ENCODE measurements around the gene RASAL1.
A peak's percentile ranks its signal among the peaks of the same experiment; 100 is the strongest.

Gene RASAL1

GRCh38 chr12:113135178-113136127 is at the start of gene RASAL1:
Gene RASAL1, minus strand, starts transcription at chr12:113135761. Its CDS starts 299 bp downstream, at chr12:113135462.
- no peak for DNase-seq (ENCODE audit: low spot score)

DNA sequence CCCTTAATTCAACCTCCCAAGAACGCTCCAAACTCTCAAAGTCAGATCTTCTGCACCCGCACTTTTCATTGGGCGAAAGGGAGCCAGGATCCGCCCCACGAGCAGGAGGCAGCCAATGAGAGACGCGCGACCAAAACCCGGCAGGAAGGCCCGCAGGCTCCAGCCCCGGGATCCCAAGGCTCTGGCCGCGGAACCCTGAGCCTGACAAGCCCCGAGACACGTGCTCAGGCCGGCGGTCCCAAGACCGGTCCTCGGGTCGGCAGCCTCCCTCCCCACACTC is 49.3 kb upstream of the RASAL1 start:
- peak; percentile 93 for DNase-seq (ENCODE audit: low spot score)

GRCh38 chr12:113184098-113184899 is 48.7 kb upstream of the RASAL1 start:
- no peak for DNase-seq (ENCODE audit: low spot score)

DNA sequence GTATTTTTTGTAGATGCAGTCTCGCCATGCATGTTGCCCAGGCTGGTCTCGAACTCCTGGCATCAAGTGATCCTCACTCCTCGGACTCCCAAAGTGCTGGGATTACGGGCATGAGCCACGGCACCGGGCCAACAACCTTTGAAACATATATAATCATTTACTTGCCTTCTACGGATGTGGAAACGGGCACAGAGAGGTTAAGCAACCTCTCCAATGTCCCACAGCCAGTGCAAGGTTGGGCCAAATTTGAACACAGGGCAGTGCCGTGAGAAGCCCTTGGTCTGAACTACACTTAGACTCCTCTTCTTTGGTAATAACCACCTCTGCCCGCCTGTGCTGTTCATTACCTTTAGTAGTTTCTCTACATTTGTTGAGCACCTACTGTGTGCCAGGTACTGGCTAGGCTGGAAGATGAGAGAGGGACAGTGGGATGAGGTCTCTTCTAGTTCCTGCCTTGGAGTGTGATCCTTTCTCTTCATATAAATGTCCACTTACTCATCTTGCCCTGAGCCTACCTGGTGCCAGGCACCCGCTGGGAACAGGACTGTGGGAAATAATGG is 47.5 kb upstream of the RASAL1 start:
- DNase-seq (ENCODE audit: low spot score), result no peak

GRCh38 chr12:113181975-113182374 is 46.4 kb upstream of the RASAL1 start:
- DNase-seq (ENCODE audit: low spot score), result no peak

DNA sequence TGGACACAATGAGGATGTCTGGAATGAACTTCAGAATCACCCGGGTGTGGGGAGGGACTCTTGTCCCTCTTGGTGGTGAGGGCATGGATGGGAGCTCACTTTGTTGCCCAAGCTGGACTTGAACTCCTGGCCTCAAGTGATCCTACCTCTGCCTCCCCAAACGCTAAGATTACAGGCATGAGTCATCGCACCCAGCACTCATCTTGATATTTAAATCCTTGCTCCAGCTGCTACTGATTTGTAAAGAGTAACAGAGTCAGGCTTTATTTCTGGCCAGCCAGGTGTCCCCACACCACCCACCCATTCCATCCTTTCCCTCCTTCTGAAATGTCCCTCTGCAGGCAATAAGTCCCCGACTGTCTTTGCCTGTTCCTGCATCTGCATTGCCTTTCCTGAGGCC is 44.8 kb upstream of the RASAL1 start:
- DNase-seq (ENCODE audit: low spot score), result no peak

DNA sequence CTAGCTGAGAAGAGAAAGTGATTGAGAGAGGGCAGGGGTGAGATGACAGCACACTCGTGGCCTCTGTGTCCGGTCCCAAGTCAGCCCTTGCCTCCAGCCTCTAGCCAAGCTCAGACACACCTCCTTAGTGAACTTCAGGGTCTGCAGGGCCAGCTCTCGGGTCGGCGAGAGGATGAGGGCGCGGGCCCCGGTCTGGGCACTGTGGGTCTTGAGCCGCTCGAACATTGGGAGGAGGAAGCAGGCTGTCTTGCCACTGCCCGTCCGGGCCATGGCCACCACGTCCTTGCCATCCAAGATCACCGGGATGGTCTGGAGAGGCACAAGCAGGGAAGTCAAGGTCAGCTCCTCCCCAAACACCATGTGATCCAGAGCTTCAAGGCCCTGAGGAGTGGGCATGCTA is 43.5 kb upstream of the RASAL1 start:
- no peak for DNase-seq (ENCODE audit: low spot score)

DNA sequence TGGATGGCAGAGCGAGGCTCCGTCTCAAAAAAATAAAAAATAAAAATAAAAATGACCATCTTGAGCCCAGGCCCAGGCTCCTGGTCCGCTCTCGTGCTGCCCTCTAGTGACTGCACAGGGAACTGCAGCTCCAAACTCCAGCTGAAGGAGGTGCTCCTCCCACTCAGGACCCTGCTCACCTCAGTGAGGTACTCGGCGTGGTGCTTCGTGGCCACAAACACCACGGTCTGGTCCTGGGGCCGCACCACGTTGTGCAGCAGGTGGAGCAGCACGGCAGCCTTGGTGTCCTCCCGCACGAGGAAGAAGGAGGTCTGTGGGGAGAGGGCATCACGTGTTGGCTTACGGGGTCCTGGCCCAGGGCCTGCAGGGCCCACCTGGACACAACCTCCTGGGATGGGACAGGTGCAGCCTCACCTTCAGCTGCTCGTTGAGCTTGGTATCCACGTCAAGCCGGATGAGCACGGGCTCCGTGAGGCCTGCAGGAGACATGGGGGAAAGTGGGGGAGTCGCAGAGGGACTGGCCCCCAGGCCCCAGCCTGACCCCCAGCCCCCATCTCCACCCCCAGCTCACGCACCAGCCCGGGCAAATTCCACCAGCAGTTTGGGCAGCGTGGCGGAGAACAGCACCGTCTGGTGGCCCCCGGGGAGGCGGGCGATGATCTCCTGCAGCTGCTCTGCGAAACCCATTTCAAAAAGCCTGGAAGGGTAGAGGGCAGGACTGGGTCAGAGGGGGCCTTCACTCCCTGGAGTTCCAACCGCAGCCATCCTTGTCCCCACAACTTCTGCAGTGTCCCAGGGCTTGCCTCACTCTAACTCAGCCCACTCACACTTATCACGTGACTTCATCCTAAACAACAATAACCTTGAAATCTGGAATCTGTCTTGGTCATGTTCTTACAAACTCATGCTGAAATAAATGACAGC is 39.2 kb upstream of the RASAL1 start:
- DNase-seq (ENCODE audit: low spot score), result peak; percentile 81

DNA sequence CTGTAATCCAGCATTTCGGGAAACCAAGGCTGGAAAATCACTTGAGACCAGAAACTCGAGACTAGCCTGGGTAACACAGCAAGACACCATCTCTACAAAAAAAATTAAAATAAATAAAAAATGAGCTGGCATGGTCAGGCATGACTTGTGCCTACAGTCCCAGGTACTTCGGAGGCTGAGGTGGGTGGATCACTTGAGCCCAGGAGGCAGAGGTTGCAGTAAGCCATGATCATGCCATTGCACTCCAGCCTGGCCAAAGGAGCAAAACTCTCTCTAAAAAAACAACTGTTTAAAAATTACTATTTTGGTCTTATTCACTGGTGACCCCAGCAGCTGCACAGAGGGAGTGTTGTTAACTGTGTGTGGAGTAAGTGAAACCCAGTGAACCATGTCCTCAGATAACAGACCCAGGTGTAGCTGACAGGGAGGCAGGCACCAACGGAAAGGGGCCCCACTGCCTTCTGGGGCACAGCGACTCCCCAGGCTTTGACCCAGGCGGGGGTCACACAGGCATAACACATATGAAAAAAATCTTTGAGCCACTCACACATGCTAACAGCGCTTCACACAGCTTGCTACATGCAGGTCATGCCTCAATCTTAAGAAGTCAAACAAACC is 37.6 kb upstream of the RASAL1 start:
- DNase-seq (ENCODE audit: low spot score), result no peak

- no peak for DNase-seq (ENCODE audit: low spot score)
These were observed 36.6 kb upstream of the RASAL1 start for GRCh38 chr12:113172185-113172584.

GRCh38 chr12:113171543-113171942 is 36.0 kb upstream of the RASAL1 start:
- no peak for DNase-seq (ENCODE audit: low spot score)

- DNase-seq (ENCODE audit: low spot score), result no peak
These were observed 35.4 kb upstream of the RASAL1 start for GRCh38 chr12:113170926-113171325.

DNA sequence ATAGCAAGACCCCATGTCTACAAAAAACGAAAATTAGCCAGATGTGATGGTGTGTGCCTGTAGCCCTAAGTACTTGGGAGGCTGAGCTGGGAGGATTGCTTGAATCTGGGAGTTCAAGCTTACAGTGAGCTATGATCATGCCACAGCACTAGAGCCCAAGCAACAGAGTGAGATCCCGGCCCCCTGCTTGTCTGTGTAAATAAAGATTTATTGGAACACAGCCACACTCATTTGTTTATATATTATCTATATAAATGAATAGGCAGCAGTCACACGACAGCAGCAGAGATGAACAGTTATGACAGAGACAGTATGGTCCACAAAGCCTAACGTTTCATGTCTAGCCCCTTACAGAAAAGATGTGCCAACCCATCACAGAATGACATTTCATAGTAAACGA is 34.9 kb upstream of the RASAL1 start:
- DNase-seq (ENCODE audit: low spot score), result no peak

DNA sequence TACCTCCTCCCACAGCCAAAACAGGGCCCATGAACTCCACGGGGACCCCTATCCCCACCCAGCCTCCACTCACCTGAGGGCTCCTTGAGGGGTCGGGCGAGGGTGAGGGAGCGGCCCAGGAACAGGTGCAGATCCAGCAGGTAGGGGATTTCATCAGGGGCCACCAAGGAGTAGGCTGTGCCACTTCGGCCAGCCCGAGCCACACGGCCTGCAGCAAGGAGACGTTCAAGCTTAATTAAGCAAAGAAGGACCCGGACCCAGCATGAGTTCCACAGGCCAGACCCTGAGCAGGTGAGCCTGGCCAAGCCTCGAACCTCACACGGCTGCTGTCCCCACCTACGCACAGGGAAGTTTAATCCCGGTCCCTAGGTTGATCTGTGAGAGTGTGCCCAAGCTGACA is 34.1 kb upstream of the RASAL1 start:
- DNase-seq (ENCODE audit: low spot score), result no peak

- DNase-seq (ENCODE audit: low spot score), result no peak
These were observed 32.3 kb upstream of the RASAL1 start for GRCh38 chr12:113167868-113168267.

- DNase-seq (ENCODE audit: low spot score), result no peak
These were observed 30.2 kb upstream of the RASAL1 start for GRCh38 chr12:113165521-113166450.

- no peak for DNase-seq (ENCODE audit: low spot score)
These were observed 28.5 kb upstream of the RASAL1 start for GRCh38 chr12:113164014-113164413.

DNA sequence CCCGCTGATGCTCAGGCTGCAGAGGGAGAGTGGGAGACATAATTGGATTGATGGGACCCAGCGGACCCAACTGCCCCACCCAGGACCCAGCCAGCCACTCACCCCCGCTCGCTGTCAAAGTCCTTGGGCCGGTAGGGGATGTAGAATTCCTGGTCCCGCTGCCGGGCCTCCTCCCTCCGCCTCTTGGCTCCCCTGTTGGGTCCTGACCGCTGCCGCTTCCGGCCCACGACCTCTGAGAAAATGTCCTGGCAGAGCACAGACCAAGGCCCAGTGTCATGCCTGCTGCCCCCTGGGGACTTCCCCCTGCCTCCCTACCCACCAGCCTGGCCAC is 27.4 kb upstream of the RASAL1 start:
- DNase-seq (ENCODE audit: low spot score), result no peak

- no peak for DNase-seq (ENCODE audit: low spot score)
These were observed 26.8 kb upstream of the RASAL1 start for GRCh38 chr12:113162102-113163029.

All from hematopoietic multipotent progenitor cell treated with erythropoietin and hydrocortisone succinate and interleukin-3 and kit ligand, for 17 days (in vitro differentiated cells).